Measurements from ENCODE around the gene SDR42E1. TPM values are rescaled to one million over a fixed set of nuclear protein-coding genes. Genes with fewer than 3 reads are reported as not detected.

SDR42E1 gene
- total and polyA plus RNA-seq, 2 of the 13 experiments (the other 11 are each of a cell fraction or from before 2014, with no cell fraction given): 0.01 to 0.13 TPM

- DNase-seq (ENCODE audit: low spot score) (no peak), ATAC-seq (no peak), FAIRE-seq (no peak)
- no peaks in the 10 kb centered on the region for H3K36me3 ChIP-seq (replicated peaks in 1 of 2; ENCODE audit: control insufficient read depth in 1 of 2, insufficient read depth in 2 of 2, low read length in 2 of 2)
- no peak overlapping the region for H3K4me3 ChIP-seq (replicated peaks in 1 of 3; ENCODE audit: insufficient read depth in 1 of 3, low read depth in 2 of 3, low read length in 3 of 3)
- H4K20me1 ChIP-seq (ENCODE audit: insufficient read depth, low read length): no peaks in the 10 kb centered on the region
- 40% methylated on average over 6 of the region's 6 CpGs for WGBS (ENCODE audit: low lambda C conversion rate)
- intact Hi-C loops (cut with micrococcal nuclease; ENCODE audit: unreplicated experiment): no loop called here
- BruUV-seq (replicated peaks): no TSS peak
- H2AFZ ChIP-seq (ENCODE audit: low read length): no peak overlapping the region
- ChIA-PET CTCF (ENCODE audit: low intra/inter-chr PET ratio, low total read pairs) (no interaction called here), POLR2A (no interaction called here)
- no peak overlapping the region for H3K9ac ChIP-seq (ENCODE audit: insufficient read depth, low read depth, low read length)
- no peak overlapping the region for H3K27ac ChIP-seq (ENCODE audit: extremely low read length, insufficient read depth, low read length)
- no peak overlapping the region for H3K4me2 ChIP-seq (ENCODE audit: low read depth, low read length)
- no peaks in the 10 kb centered on the region for H3K4me1 ChIP-seq (ENCODE audit: insufficient read depth, low read length)
- no peak for TF ChIP-seq ZNF431 (CRISPR knock-in tag; IDR thresholded peaks at IDR 0.05; ENCODE audit: borderline replicate concordance, low read depth)
- TF ChIP-seq USF2 (IDR thresholded peaks at IDR 0.05; ENCODE audit: low read depth, low read length): no peak
- no peak for TF ChIP-seq USF2 (CRISPR knock-in tag; IDR thresholded peaks at IDR 0.05; ENCODE audit: borderline replicate concordance)
- TF ChIP-seq IRF1 (CRISPR knock-in tag; IDR thresholded peaks at IDR 0.05; ENCODE audit: low read depth): no peak
- no peak for TF ChIP-seq GLI4 (CRISPR knock-in tag; IDR thresholded peaks at IDR 0.05; ENCODE audit: borderline replicate concordance)
- TF ChIP-seq ZNF335 (CRISPR knock-in tag; IDR thresholded peaks at IDR 0.05): no peak
- TF ChIP-seq ZFP1 (CRISPR knock-in tag; IDR thresholded peaks at IDR 0.05): no peak
- no peak for TF ChIP-seq GFI1 (CRISPR knock-in tag; IDR thresholded peaks at IDR 0.05; ENCODE audit: borderline replicate concordance)
- no peak for TF ChIP-seq ZNF619 (CRISPR knock-in tag; IDR thresholded peaks at IDR 0.05)
- TF ChIP-seq ZNF552 (CRISPR knock-in tag; IDR thresholded peaks at IDR 0.05; ENCODE audit: borderline replicate concordance): no peak
- no peak for TF ChIP-seq KLF13 (CRISPR knock-in tag; IDR thresholded peaks at IDR 0.05)
- no peak for TF ChIP-seq SMC3 (IDR thresholded peaks at IDR 0.05; ENCODE audit: low read length)
- no peak for TF ChIP-seq THYN1 (CRISPR knock-in tag; IDR thresholded peaks at IDR 0.05; ENCODE audit: borderline replicate concordance, low read depth)
- no peak for TF ChIP-seq GABPA (IDR thresholded peaks at IDR 0.05; ENCODE audit: low read depth, low read length)
- no peak for TF ChIP-seq GABPA (CRISPR knock-in tag; IDR thresholded peaks at IDR 0.05; ENCODE audit: low read depth)
- TF ChIP-seq GLMP (CRISPR knock-in tag; IDR thresholded peaks at IDR 0.05; ENCODE audit: borderline replicate concordance): no peak
- no peak for TF ChIP-seq ZNF746 (CRISPR knock-in tag; IDR thresholded peaks at IDR 0.05)
- H3K9me3 ChIP-seq (ENCODE audit: low read length): no peaks in the 10 kb centered on the region
- in situ Hi-C loops (cut with HindIII; ENCODE audit: extremely low pct_ligation_motif_present, low pct_unique_long_range_greater_than_20kb): no loop called here
- 0 out of 5 replicates have a peak, but pooled peaks cover 1 to 4% of the 10 kb centered on the region in 2 experiments for H3K27me3 ChIP-seq (ENCODE audit: control insufficient read depth in 1 of 2, insufficient read depth in 2 of 2, low read length in 2 of 2)
- no peaks in the 10 kb centered on the region for H3K79me2 ChIP-seq (ENCODE audit: insufficient read depth, low read length)
These were observed 46.5 kb downstream of the SDR42E1 start for GRCh38 chr16:81964808-81965207.
